ENCODE data around the gene PRKCH.

The PRKCH gene

DNA sequence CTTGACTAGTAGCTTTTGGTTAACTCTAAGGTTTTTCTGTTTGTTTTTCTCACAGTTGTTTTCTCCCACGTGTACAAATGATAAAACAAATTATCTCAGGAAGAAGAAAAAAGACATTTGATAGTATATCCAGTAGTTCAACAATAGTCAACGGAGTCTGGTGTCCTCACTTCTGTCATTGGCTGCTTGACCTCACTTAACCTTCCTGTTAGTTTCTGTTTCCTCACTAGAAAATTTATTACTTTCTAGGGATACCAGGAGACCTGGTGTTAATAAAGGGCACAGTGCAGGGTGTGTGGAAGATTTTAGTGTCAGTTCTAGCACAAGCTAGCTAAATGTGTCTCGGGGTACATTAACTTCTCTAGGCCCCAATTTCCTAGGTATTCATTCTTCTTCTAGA, 116.0 kb downstream of the PRKCH start:
- TF ChIP-seq, protein P1, sequence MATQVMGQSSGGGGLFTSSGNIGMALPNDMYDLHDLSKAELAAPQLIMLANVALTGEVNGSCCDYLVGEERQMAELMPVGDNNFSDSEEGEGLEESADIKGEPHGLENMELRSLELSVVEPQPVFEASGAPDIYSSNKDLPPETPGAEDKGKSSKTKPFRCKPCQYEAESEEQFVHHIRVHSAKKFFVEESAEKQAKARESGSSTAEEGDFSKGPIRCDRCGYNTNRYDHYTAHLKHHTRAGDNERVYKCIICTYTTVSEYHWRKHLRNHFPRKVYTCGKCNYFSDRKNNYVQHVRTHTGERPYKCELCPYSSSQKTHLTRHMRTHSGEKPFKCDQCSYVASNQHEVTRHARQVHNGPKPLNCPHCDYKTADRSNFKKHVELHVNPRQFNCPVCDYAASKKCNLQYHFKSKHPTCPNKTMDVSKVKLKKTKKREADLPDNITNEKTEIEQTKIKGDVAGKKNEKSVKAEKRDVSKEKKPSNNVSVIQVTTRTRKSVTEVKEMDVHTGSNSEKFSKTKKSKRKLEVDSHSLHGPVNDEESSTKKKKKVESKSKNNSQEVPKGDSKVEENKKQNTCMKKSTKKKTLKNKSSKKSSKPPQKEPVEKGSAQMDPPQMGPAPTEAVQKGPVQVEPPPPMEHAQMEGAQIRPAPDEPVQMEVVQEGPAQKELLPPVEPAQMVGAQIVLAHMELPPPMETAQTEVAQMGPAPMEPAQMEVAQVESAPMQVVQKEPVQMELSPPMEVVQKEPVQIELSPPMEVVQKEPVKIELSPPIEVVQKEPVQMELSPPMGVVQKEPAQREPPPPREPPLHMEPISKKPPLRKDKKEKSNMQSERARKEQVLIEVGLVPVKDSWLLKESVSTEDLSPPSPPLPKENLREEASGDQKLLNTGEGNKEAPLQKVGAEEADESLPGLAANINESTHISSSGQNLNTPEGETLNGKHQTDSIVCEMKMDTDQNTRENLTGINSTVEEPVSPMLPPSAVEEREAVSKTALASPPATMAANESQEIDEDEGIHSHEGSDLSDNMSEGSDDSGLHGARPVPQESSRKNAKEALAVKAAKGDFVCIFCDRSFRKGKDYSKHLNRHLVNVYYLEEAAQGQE (IDR thresholded peaks at IDR 0.05; ENCODE audit: insufficient read depth in 1 of 2, low read depth in 2 of 2, low read length in 2 of 2), result no peak

DNA sequence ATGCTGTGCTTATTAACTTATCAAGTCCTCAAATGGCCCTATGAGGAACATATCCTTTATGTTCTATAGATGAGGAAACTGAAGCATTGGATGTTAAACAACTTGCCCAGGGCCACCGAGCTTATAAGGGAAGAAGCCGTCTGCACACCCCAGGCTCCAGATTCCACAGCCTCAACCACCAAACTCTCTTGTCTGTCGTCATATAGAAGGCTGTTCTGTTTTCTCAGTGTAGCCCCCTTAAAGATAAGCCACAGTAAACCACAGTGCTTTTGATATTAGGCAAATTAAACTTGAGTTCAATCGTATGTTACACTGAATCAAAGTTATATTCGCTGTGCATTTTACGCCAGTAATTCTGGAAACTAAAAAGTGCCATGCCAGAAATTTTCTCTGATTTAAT, 116.7 kb downstream of the PRKCH start:
- TF ChIP-seq POLR2AphosphoS5 (IDR thresholded peaks at IDR 0.05; ENCODE audit: low read depth, low read length) (no peak), TAF1 (IDR thresholded peaks at IDR 0.05; ENCODE audit: borderline replicate concordance, insufficient read depth, low read length) (no peak), SIN3A (IDR thresholded peaks at IDR 0.05; ENCODE audit: borderline replicate concordance, insufficient read depth, low read length) (no peak)

DNA sequence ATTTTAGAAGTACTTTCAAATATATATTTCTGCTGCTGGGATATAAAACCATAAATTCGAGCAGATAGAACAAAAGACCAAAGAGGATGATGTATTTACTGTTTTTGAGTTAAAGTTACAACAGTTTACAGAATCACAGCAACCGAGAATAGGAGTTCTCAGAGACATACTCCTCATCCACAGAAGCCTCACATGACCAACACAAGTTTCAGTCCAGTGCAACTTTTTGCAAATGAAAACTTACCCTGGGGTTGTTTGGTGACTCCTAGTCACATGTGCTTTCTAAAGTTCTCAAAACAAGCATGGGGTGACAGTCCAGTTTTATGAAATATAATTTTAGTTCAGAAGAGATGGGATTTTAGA, 117.1 kb downstream of the PRKCH start:
- TF ChIP-seq FOXP2 (optimal IDR thresholded peaks at IDR 0.05; ENCODE audit: borderline replicate concordance, extremely low read depth, extremely low read length, insufficient read depth) (no peak), POLR2AphosphoS5 (IDR thresholded peaks at IDR 0.05; ENCODE audit: low read depth, low read length) (no peak), SIN3A (IDR thresholded peaks at IDR 0.05; ENCODE audit: borderline replicate concordance, insufficient read depth, low read length) (no peak), TAF1 (IDR thresholded peaks at IDR 0.05; ENCODE audit: borderline replicate concordance, insufficient read depth, low read length) (no peak)
- TF ChIP-seq, protein P1 (IDR thresholded peaks at IDR 0.05; ENCODE audit: insufficient read depth in 1 of 2, low read depth in 2 of 2, low read length in 2 of 2), result no peak

DNA sequence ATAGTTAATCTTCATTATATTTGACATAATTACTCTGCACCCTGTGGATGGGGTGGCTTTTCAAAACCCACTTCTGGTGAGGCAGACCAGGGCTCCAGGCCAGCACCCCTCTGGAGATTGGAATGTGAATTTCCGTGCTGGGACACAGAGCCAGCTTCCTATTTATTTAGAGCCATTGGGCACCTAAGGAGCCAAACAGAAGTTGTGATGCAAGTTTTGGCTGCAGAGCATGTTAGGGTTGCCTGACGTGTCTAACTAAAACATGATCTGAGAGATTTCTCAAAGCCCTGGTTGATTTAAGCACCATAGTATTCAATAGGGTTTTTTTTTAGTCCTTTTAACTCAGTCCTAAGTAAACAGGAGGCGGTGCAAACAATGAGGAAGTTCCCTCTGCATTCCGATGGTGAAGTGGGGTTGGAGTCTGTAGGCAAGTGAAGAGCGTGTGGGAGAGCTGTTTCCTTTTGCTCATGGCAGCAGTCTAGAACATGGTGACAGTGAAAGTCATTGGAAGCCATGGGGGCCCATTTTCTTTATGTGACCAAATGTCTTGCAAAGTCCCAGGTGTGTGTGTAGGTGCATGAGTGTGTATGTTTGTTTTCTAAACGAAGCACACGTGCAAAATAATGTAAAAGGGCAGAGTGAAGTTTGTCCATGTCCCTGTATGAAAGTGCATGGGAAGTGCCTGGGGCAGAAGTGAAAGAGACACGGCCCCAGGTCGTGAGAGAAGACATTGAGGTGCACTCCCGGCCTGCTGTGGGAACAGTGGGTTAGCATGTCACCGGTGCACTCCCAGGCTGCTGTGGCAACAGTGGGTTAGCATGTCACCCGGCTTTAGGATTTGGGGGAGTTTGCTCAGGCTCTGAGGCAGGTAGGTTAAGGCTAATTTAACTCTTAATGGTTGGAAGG, 117.7 kb downstream of the PRKCH start:
- TF ChIP-seq FOXP2 (optimal IDR thresholded peaks at IDR 0.05; ENCODE audit: borderline replicate concordance, extremely low read depth, extremely low read length, insufficient read depth) (no peak), TAF1 (IDR thresholded peaks at IDR 0.05; ENCODE audit: borderline replicate concordance, insufficient read depth, low read length) (no peak), POLR2AphosphoS5 (IDR thresholded peaks at IDR 0.05; ENCODE audit: low read depth, low read length) (no peak), SIN3A (IDR thresholded peaks at IDR 0.05; ENCODE audit: borderline replicate concordance, insufficient read depth, low read length) (no peak)
- TF ChIP-seq, protein P1 (IDR thresholded peaks at IDR 0.05; ENCODE audit: insufficient read depth in 1 of 2, low read depth in 2 of 2, low read length in 2 of 2), result no peak

DNA sequence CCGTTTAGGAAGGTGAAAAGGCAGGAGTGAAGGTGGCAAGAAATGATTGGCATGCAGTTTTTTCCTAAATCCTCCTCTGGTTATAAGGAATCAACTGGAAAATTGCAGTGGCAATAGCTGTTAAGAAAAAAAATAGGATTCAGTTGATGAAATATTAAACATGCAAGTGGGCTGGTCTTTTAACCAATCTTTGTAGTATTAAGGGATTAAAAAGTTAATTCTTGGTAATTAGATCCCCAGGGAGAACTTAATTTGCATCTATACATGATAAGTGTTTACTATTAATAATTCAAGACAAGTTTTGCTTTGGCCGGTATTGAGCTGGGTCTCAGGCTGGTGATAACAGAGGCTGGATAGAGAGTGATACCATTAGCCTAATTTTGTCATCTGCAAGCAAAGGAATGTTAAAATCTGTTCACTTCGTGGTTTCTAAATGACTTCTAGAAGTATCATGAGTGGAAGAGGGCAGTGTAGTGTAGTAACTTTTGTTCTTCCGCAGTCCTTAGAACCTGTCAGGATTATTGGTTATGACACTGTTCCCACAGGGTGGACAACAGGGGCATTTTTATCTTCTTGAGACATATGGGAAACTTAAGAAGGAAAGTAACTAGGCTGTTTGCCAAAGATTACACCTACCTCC, 118.5 kb downstream of the PRKCH start:
- TF ChIP-seq TAF1 (IDR thresholded peaks at IDR 0.05; ENCODE audit: borderline replicate concordance, insufficient read depth, low read length), result no peak
- no peak for TF ChIP-seq SIN3A (IDR thresholded peaks at IDR 0.05; ENCODE audit: borderline replicate concordance, insufficient read depth, low read length)
- TF ChIP-seq, protein P1 (IDR thresholded peaks at IDR 0.05; ENCODE audit: insufficient read depth in 1 of 2, low read depth in 2 of 2, low read length in 2 of 2), result no peak
